Astrocyte of the spinal cord (primary cell): ENCODE measurements around the gene NRM.

ENCODE experiments used
- DNase-seq: peaks from one replicate; pipeline ENCODE4 v3.0.0; 2011; ENCODE audit warnings: low read depth, low spot score
- H3K4me3 ChIP-seq: 2 replicates; pipeline ENCODE4 v1.5.1; 2011; ENCODE audit warnings: low read depth, mild to moderate bottlenecking, low read length, moderate library complexity
- CTCF ChIP-seq: IDR thresholded peaks from 2 replicates; pipeline ENCODE4 v1.5.1; 2012; ENCODE audit warnings: low read depth, mild to moderate bottlenecking, low read length, inconsistent platforms
- in situ Hi-C: cut with HindIII; loops from 2 replicates; pipeline ENCODE4 v1.10.0; 2017; ENCODE audit warnings: low sequenced_read_pairs

Gene NRM

GRCh38 chr6:30640481-30640880 is 50.3 kb downstream of the NRM start:
- TF ChIP-seq CTCF = no peak
- in situ Hi-C loops = no loop called here
- DNase-seq = no peak
- H3K4me3 ChIP-seq = no peak overlapping the region
